Immature natural killer cell (primary cell): ENCODE results near the gene UROC1. TPM values are rescaled to one million over a fixed set of nuclear protein-coding genes. Genes with fewer than 3 reads are reported as not detected.

Experiments
- DNase-seq, 3 donors: peaks; one replicate each; pipeline ENCODE4 v3.0.0; 2022; ENCODE audit warnings: mixed read lengths in 1 of 3
- H3K27ac Mint-ChIP-seq, 6 donors: one replicate each; pipeline ENCODE4 v1.8.0; 2020; ENCODE audit warnings: mixed read lengths in 6 of 6, mild to moderate bottlenecking in 5 of 6, inconsistent platforms in 4 of 6, moderate library complexity in 3 of 6
- H3K27me3 Mint-ChIP-seq, 3 donors: one replicate each; pipeline ENCODE4 v1.8.0; 2020 to 2021; ENCODE audit warnings: low read depth in 3 of 3, mild to moderate bottlenecking in 3 of 3, mixed read lengths in 3 of 3, moderate library complexity in 3 of 3, inconsistent platforms in 1 of 3
- H3K36me3 Mint-ChIP-seq, 3 donors: one replicate each; pipeline ENCODE4 v1.8.0; 2020; ENCODE audit warnings: mixed read lengths in 3 of 3, inconsistent platforms in 2 of 3, mild to moderate bottlenecking in 2 of 3
- H3K4me1 Mint-ChIP-seq, 2 donors: one replicate each; pipeline ENCODE4 v1.8.0; 2020; ENCODE audit warnings: inconsistent platforms in 2 of 2, mild to moderate bottlenecking in 2 of 2, mixed read lengths in 2 of 2, moderate library complexity in 1 of 2
- H3K4me3 Mint-ChIP-seq, 5 donors: one replicate each; pipeline ENCODE4 v1.8.0; 2020; ENCODE audit warnings: mild to moderate bottlenecking in 5 of 5, mixed read lengths in 5 of 5, inconsistent platforms in 3 of 5, moderate library complexity in 3 of 5
- H3K9me3 Mint-ChIP-seq, 6 donors: one replicate each; pipeline ENCODE4 v1.8.0; 2020; ENCODE audit warnings: mild to moderate bottlenecking in 6 of 6, mixed read lengths in 6 of 6, inconsistent platforms in 4 of 6, moderate library complexity in 3 of 6
- polyA plus RNA-seq, 3 donors: library from polyadenylated mRNA; unstranded; fragments of 300-500 nt; fragmentation: Illumina TruSeq; gene quantifications; one replicate each; pipeline ENCODE4 v1.2.3, GENCODE V29; 2021

The UROC1 gene
- polyA plus RNA-seq, 3 donors from 2014 or later = not detected

- H3K27ac Mint-ChIP-seq = no peak overlapping the region
- no peaks in the 10 kb centered on the region for H3K36me3 Mint-ChIP-seq
- peaks cover 11 to 13% of the 10 kb centered on the region in 2 donors for H3K4me1 Mint-ChIP-seq
- no peak for DNase-seq
- H3K4me3 Mint-ChIP-seq = no peak overlapping the region
- no peaks in the 10 kb centered on the region for H3K9me3 Mint-ChIP-seq
- H3K27me3 Mint-ChIP-seq = peaks cover 0 to 3% (median 2%) of the 10 kb centered on the region in 3 donors
These were observed 31.6 kb downstream of the UROC1 start for GRCh38 chr3:126485956-126486355.

GRCh38 chr3:126485176-126485897, 32.2 kb downstream of the UROC1 start:
- Mint-ChIP-seq H3K4me1 (peaks cover 11 to 13% of the 10 kb centered on the region in 2 donors), H3K27me3 (peaks cover 0 to 3% (median 2%) of the 10 kb centered on the region in 3 donors), H3K36me3 (no peaks in the 10 kb centered on the region), H3K27ac (no peak overlapping the region), H3K4me3 (no peak overlapping the region), H3K9me3 (no peaks in the 10 kb centered on the region)
- no peak for DNase-seq

GRCh38 chr3:126484662-126485061, 32.9 kb downstream of the UROC1 start:
- Mint-ChIP-seq H3K4me1 (peaks cover 11 to 13% of the 10 kb centered on the region in 2 donors), H3K36me3 (no peaks in the 10 kb centered on the region), H3K27ac (no peak overlapping the region), H3K4me3 (no peak overlapping the region), H3K27me3 (peaks cover 0 to 3% (median 2%) of the 10 kb centered on the region in 3 donors), H3K9me3 (no peaks in the 10 kb centered on the region)
- no peak for DNase-seq

GRCh38 chr3:126484148-126484547, 33.4 kb downstream of the UROC1 start:
- H3K4me1 Mint-ChIP-seq = peaks cover 11 to 13% of the 10 kb centered on the region in 2 donors
- no peak for DNase-seq
- no peaks in the 10 kb centered on the region for H3K9me3 Mint-ChIP-seq
- no peak overlapping the region for H3K4me3 Mint-ChIP-seq
- H3K36me3 Mint-ChIP-seq = no peaks in the 10 kb centered on the region
- peaks cover 0 to 2% (median 2%) of the 10 kb centered on the region in 3 donors for H3K27me3 Mint-ChIP-seq
- H3K27ac Mint-ChIP-seq = no peak overlapping the region

GRCh38 chr3:126483321-126483761, 34.2 kb downstream of the UROC1 start:
- Mint-ChIP-seq H3K36me3 (no peaks in the 10 kb centered on the region), H3K27ac (no peak overlapping the region), H3K27me3 (peaks cover 0 to 2% (median 2%) of the 10 kb centered on the region in 3 donors), H3K4me3 (no peak overlapping the region), H3K4me1 (peaks cover 11 to 13% of the 10 kb centered on the region in 2 donors), H3K9me3 (no peaks in the 10 kb centered on the region)
- no peak for DNase-seq

GRCh38 chr3:126482503-126483255, 34.9 kb downstream of the UROC1 start:
- H3K4me3 Mint-ChIP-seq = no peak overlapping the region

GRCh38 chr3:126481808-126482502, 35.6 kb downstream of the UROC1 start:
- Mint-ChIP-seq H3K9me3 (no peaks in the 10 kb centered on the region), H3K4me1 (peaks cover 9 to 14% of the 10 kb centered on the region in 2 donors), H3K36me3 (no peaks in the 10 kb centered on the region), H3K27ac (no peak overlapping the region), H3K27me3 (peaks cover 0 to 4% (median 2%) of the 10 kb centered on the region in 3 donors), H3K4me3 (no peak overlapping the region)
- no peak for DNase-seq

More at GRCh38 chr3:126482503-126483255, 34.9 kb downstream of the UROC1 start:
- Mint-ChIP-seq H3K36me3 (no peaks in the 10 kb centered on the region), H3K27me3 (peaks cover 0 to 2% (median 2%) of the 10 kb centered on the region in 3 donors), H3K27ac (no peak overlapping the region), H3K4me1 (peaks cover 11 to 13% of the 10 kb centered on the region in 2 donors), H3K9me3 (no peaks in the 10 kb centered on the region)
- no peak for DNase-seq

GRCh38 chr3:126480861-126481260, 36.7 kb downstream of the UROC1 start:
- DNase-seq = no peak
- Mint-ChIP-seq H3K27ac (no peak overlapping the region), H3K4me1 (peaks cover 7 to 12% of the 10 kb centered on the region in 2 donors), H3K36me3 (no peaks in the 10 kb centered on the region), H3K27me3 (peaks cover 0 to 5% (median 2%) of the 10 kb centered on the region in 3 donors), H3K9me3 (no peaks in the 10 kb centered on the region), H3K4me3 (no peak overlapping the region)

- H3K4me3 Mint-ChIP-seq = no peak overlapping the region
- no peak overlapping the region for H3K27ac Mint-ChIP-seq
- DNase-seq = no peak
- H3K27me3 Mint-ChIP-seq = peaks cover 0 to 5% (median 2%) of the 10 kb centered on the region in 3 donors
- peaks cover 7 to 12% of the 10 kb centered on the region in 2 donors for H3K4me1 Mint-ChIP-seq
- H3K36me3 Mint-ChIP-seq = no peaks in the 10 kb centered on the region
- H3K9me3 Mint-ChIP-seq = no peaks in the 10 kb centered on the region
These were observed 37.4 kb downstream of the UROC1 start for GRCh38 chr3:126480206-126480605.

- H3K27ac Mint-ChIP-seq = no peak overlapping the region
- no peak overlapping the region for H3K4me3 Mint-ChIP-seq
These were observed 37.9 kb downstream of the UROC1 start for GRCh38 chr3:126479642-126480041.

GRCh38 chr3:126478581-126479310, 38.8 kb downstream of the UROC1 start:
- no peaks in the 10 kb centered on the region for H3K36me3 Mint-ChIP-seq
- no peaks in the 10 kb centered on the region for H3K9me3 Mint-ChIP-seq
- H3K4me3 Mint-ChIP-seq = no peak overlapping the region
- peaks cover 17 to 22% of the 10 kb centered on the region in 2 donors for H3K4me1 Mint-ChIP-seq
- no peak for DNase-seq
- peaks cover 0 to 5% (median 0%) of the 10 kb centered on the region in 3 donors for H3K27me3 Mint-ChIP-seq
- no peak overlapping the region for H3K27ac Mint-ChIP-seq

More at GRCh38 chr3:126479642-126480041, 37.9 kb downstream of the UROC1 start:
- no peaks in the 10 kb centered on the region for H3K36me3 Mint-ChIP-seq
- H3K9me3 Mint-ChIP-seq = no peaks in the 10 kb centered on the region
- no peak for DNase-seq
- H3K4me1 Mint-ChIP-seq = peaks cover 10 to 13% of the 10 kb centered on the region in 2 donors
- peaks cover 0 to 5% (median 2%) of the 10 kb centered on the region in 3 donors for H3K27me3 Mint-ChIP-seq

- Mint-ChIP-seq H3K27me3 (peaks cover 0 to 5% (median 0%) of the 10 kb centered on the region in 3 donors), H3K36me3 (peaks cover 0 to 3% (median 0%) of the 10 kb centered on the region in 3 donors), H3K27ac (peak overlapping the region; percentile 20 to 86 (median 72)), H3K4me1 (peaks cover 34 to 40% of the 10 kb centered on the region in 2 donors), H3K4me3 (peak overlapping the region; percentile 63 to 89 (median 79)), H3K9me3 (no peaks in the 10 kb centered on the region)
- no peak for DNase-seq
These were observed 40.6 kb downstream of the UROC1 start for GRCh38 chr3:126477061-126477380.
